GM21367 (cell line): Measurements from ENCODE around the gene LAMA4.
A peak's percentile ranks its signal among the peaks of the same experiment; 100 is the strongest.

Source experiments
- ATAC-seq: cut with Tn5 transposase; IDR thresholded peaks from one replicate; pipeline ENCODE4 v1.9.1; 2021; ENCODE audit not compliant: unreplicated experiment

Gene LAMA4

DNA sequence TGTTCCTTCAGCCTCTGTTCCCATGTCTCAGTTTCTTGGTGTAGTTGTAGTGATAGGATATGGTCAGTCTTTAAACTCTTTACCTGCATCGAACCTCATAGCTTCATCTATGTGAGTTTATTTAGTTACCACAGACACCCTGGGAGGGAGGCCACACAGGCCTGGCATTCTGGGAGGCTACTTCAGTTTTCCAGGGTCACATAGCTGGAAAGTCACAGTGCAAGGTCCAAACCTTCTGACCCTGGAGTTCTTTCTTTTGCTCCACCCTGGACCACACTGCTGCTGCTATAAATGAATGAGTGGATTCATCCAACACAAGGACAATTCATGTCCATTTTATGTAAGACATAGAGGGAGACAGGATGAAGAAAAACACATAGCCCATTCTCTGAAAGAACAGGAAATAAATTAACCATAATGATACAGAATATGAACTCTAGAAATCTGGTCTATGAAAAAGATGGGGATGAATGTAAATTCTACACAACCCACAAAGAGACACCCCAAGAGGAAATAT is 60.8 kb downstream of the LAMA4 start:
- ATAC-seq = no peak

DNA sequence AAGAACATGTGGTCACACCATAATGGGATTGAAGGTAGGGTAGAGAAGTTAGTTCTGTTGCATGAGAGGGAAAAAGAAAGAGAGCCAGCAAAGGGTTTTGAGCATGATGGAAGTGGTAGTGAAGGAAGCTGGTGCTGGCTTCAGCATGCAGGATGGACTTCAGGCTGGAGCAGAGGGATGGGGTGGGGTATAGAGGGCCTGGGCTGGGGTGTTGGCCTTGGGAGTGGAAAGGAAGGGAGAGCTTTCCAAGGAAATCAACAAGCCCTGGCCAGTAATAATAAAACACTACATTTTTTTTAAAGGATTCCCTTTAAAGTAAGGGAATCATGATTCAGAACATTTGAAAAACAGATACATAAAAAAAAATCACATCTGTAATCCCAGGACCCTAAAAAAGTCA is 61.2 kb downstream of the LAMA4 start:
- no peak for ATAC-seq

DNA sequence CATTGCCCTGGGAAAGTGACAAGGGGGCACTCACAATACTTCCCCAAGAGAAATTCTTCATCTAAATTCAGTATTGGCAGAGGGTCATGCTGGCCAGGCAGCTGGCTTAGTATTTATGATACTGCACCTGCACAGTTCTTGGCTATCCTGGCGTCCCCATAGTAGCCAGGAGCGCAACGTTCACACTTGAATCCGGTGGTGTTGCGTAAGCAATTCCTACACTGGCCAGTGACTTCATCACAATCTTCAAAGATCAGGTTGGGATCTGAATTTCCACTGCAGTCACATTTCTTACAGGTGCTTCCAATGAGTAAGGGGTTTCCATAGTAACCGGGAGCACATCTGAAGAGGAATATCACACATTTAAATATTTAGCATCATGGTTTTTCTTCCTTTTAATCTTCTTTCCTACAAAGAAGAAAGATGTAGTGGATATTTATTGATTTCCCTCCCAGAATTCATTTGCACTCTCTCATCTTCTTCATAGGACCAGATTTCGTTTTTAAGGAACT is 62.8 kb downstream of the LAMA4 start:
- ATAC-seq = no peak

DNA sequence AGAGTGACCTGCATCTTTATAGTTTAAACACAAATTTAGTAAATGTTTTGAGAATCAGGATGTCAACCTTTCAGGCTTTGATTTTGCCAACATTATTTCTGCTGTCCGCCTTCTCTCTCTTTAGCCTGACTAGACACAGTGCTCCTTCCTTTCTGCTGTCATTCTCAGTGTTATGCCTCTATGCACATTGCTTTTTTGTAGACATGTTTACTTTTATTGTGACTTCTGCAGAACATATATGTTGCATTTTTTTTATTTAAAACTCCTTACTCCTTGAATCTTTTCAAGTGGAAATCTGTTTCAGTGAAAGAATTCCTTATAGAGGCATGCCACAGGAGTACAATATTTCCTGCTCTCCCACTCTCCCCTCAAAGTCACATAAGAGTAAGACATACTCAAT is 64.2 kb downstream of the LAMA4 start:
- ATAC-seq = no peak

DNA sequence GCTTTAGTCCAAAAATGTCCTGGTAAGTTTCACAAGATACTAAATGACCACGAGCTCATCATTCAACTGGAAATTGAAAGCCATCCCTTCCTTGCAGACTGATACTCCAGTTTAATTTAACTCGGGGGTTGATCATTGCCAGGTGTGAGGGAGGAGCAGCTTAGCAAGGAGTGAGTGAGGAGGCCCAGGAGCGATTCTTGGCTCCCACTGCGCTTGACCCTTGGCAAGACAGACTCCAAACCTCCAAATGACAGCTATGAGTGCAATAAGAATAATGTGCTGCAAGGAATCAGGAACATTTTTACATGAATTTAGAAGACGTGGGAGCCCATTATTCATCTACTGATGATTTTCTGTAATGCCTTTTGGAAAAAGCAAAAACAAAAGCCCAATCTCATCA is 64.9 kb downstream of the LAMA4 start:
- no peak for ATAC-seq

DNA sequence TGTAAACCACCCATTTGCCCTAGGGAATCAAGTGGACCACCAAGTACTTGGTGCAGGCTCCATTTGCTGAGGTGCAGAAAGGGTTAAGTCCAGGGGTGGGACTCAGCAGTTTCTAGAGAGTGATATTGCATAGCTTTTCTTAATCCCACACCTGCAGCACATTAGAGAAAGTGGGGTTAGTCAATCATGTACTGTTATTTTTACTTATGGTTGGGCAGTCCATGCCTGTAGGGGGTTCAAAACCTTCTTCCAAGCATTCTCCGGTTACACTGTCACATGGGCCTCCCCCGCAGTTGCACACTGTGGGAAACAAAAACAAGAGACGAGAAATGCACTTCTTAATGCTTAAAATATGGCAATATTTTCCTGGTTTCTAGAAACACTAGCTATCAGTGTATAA is 65.5 kb downstream of the LAMA4 start:
- ATAC-seq = no peak

DNA sequence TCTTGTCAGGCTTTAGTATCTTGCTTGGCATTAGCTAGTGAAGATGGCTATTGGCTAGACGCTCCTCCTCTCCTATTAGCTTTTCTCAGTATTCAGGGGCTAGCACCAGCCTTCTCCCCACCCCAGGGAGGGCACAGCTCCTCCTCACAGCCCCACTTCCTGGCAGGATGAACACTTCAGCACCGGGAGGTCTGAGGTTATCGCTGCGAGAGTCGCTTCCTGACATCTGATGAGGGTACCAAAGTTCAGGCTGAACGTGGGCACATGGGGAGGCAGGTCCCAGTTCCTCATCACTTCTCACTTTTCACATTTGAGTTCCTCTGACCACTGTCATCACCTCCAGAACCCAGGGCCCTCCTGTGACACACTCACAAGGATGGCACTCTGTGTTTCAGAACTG is 66.6 kb downstream of the LAMA4 start:
- ATAC-seq = no peak

DNA sequence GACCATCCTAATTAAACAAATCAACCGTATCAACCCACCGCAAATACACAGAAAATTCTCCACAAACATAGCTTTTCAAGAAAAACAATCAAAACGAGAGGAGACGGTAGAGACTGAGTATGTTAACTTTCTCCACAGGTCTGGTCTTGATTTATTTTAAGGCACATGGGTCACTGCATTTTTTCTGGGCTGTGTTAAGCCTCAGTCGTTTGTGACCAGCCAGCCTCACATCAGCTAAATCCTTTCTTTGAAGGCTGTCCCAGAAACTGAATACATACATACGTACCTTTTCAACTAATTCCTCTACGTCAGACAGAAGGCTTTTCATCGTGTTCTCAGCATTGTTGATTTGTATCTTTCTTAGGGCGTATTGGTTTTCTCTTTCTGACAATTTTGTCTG is 69.4 kb downstream of the LAMA4 start:
- no peak for ATAC-seq

DNA sequence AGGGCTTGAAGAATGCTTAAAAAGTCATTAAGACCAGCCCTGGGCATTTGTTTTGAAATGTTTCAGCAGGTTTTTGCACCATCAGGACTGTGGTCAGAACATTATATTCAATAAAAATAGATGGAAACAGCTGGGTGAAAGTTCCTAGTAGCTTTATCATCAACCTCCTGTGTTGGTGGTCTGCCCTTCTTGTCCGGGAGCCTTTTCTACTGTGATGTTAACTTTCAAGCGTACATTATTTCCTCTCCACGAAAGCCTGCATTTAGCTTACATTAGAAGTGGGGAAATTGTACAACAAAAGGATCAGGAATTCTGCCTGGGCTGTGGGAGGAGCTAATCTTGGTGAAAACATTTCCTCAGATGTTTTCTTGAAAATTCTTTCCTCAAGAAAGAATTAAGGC is 71.1 kb downstream of the LAMA4 start:
- ATAC-seq = no peak

DNA sequence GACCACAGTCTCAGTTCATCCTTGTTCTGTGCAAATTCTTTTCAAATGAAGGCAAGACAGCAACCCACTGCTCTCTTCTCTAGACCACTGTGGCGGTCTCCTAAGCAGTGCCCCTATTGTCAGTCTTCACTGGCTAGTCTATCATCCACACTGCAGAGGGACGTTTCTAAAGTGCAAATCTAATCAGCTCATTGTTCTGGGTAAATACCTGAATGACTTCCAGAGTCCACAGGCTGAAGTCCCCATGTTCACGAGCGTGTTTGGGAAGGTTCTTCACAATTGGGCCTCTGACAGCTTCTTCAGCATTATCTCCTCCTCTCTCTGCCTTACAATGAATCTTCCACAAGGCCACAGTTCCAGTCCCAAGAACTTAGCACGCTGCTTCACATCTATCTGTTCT is 73.2 kb downstream of the LAMA4 start:
- no peak for ATAC-seq

DNA sequence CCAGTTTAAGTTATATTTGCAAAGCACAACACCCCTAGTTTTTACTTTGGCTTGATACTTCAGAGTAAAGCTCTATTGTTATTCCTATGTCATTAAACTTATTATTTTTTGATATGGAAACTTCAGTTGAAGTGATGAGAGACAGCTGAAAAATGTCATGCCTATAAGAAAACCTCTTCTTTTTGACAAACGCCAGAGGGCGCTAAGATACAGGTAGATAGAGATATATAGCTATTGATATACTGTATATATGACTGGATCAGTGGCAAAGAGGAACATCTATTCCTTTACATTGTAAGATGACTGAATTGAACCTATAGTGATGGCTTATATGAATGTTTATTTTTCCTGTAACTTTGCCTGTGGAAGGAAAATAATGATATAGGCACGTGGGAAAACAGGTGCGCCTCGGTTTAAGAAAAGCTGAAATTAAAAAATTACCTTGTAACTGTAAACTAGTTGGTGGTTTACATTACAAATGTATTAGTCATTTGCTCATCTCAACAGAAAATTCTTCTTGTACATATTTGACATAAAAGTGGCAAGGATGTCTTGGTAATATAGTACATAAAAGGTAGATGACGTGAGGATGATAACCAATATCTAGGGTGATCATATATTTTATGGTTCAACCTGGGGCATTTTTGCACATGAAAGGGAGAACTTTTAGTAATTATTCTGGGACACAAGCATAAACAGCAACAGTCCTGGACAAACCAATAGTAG is 74.1 kb downstream of the LAMA4 start:
- peak; percentile 80 for ATAC-seq

DNA sequence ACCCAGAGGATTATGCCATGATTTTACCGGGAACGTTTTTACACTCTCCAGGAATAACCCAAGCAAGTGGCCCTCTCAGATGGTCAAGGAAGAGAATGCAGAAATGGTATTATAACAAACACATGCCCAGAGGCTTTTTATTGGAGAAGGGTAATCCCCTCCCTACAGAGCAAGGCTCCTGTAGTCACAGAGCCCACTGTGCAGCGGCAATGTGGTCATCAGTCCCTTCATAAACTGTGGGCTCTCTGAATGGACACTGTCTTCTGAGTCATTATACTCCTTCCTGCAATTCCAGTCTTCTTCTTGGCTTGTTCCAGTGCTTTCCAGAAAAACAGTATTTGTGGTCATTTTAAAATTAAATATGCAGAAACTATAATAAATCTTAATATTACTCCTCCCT is 74.7 kb downstream of the LAMA4 start:
- no peak for ATAC-seq

DNA sequence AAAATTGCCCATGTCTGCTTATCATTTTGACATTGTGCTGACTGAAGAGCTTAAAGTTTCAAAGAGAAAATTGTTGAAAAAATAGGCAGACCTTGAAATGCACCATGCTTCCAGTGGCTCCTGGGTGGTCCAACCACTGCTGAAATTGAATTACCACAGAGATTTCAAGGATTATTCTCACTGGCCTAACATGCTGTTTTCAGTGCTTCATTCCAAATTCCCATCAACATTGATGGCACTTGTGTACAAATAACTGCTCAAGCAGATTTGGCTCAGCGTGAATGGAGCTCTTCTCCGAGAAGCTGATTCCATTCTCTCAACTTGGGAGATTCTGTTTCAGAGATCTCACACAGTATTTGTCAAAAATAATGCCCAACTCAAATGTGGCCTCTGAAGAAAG is 75.5 kb downstream of the LAMA4 start:
- ATAC-seq = no peak

DNA sequence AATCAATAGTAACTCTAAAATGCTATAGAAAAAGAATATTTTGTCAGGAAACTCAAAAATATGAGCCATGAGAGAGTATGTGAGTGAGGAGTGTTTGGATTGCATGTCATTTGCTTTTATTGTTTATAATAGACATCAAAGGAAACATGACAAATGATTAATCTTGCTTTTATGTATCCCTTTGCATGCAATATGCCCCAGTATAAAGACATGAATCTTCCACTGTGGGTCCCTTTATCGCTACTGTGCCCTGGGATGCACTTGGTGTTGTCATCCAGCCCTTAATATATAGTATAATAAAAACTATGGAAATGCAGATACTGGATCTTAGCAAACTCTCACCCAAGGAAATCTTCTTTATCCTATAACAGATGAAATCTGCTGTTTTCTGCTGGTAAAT is 77.3 kb downstream of the LAMA4 start:
- ATAC-seq = no peak

DNA sequence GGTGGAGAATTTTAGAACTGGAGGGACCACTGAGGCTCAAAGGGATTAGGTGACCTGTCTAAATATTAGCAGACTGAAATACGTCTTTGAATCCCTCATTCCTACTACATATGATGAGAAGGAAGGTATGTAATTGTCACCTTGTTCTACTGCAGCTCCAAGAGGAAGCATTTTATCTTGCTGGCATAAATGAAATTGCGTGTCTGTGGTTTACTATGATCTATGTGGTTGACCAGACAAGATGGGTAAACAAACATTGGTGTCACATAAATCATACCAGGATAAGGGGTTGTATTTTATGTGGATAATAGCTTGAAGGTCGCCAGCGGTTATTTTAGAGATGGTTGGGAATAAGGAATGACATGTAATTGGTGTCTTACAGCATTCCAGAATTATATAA is 78.2 kb downstream of the LAMA4 start:
- ATAC-seq = no peak

DNA sequence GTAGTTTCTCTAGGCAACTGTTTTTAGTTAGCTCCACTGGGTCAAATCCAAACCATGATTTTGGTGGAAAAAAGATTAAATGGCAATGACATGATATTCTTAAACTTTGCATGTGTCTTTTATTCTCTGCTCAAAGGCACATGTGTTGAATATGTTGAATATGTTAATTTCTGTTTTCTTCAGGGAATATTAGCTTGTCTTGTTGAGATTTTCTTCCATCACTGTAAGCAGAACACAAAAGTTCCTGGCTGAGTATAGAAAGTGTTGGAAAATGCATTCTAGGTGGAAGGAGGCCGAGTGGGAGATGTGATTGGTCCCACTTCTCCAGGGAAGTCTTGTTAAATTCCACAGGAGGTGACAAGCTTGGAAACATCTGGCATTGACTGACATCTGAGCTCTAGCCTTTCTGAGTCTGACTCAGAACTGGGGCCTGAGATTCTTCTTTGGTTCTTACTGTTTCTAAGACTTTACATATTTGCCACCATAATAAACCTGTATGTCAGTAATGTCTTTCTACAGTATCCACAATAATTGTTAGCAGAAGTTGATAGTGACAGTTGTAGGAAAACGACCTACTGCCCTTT is 81.1 kb downstream of the LAMA4 start:
- ATAC-seq = no peak

DNA sequence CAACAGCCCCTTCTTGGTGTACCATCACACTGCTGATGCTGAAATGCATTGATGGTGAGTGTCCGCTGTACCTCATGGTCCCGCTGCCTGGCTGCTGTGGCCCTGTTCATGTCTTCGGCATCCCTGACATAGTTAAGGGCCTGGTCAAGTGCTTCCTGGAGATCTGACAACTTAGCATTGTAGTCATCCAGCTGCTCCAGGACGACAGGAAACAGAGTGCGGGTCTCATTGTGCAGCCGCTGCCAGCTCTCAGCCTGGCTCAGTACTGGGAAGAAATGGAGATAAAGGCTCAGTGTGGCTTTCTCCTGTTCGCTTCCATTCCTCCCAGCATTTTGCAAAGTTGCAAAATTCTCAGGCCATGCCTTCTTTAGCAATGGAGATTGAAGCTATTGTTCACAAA is 81.8 kb downstream of the LAMA4 start:
- no peak for ATAC-seq

DNA sequence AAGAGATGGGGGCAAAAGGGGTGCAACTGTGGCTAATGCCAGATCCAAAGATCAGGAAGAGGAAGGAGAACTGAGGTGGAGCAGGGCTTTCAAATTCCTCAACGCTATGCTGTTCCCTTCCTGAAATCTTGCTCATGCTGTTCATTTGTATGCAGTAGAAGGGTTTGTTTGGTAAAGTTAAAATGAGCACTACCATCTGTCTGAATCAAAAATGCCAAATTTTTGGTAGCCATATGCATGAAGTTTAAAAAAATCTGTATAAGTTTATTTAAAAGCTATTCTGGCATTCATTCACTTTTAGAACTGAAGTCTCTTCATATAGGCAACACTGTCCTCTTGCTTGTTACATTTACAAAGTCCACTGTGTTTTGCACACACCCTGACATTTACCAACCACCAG is 84.8 kb downstream of the LAMA4 start:
- ATAC-seq = no peak

DNA sequence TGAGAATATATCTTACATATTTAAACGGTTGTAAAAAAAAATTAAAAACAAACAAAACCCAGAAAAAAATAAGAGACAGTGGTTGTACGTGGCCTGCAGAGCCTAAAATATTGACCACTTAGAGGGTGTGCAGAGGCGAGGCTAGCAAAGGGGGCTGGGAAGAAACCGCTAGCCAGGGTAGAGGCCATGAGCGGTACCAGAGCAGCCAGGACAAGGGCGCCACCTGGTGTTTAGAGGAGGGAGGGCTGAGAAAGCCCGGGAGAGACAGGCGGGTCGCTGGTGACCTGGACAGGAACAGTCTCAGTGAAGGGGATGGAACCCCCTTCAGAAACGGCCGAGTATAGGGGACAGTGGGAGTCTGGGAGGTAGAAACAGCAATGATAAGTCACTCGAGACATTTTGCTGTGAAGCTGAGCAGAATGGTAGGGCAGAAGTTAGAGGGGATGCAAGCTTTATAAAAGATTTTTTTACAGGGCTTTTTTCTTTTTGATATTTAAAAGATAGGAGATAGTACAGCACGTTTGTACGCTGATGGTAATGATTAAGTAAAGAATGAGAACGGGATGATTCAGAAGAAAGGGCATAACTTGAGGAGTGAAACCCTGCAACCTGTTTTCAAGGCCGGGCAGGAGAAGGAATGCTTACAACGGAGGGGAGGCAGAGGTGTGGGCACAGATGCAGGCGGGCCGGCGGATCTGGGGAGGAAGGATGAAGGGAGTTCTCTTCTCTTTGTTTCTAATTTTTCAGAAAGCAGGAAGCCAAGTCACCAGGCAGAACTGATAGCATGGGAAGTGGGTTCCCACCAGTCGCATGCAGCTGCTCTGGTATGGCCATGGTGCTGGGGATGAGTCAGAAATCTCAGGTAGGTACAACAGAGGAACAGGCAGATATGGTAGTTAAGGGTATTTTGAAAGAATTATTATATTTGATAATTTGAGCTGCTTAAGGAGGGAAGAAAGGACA is 90.8 kb downstream of the LAMA4 start:
- ATAC-seq = peak; percentile 99

DNA sequence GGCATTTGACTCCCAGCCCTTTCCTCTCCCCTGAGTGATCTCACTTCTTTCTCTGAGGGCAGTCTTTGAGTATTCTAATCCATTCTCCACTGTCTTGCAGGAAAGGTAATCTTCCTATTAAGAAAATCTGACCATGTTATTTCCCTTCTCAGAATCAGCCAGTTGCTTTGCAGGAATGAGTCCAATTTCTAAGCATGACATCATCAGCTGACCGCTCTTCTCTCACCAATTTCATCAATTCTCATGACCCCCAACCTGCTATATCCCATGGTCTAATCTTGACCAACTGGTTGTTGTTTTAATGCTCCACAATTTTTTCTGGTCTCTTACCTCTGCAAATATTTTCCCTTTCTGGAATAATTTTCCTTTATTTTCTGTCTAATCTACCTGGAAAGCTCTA is 93.6 kb downstream of the LAMA4 start:
- ATAC-seq = no peak

DNA sequence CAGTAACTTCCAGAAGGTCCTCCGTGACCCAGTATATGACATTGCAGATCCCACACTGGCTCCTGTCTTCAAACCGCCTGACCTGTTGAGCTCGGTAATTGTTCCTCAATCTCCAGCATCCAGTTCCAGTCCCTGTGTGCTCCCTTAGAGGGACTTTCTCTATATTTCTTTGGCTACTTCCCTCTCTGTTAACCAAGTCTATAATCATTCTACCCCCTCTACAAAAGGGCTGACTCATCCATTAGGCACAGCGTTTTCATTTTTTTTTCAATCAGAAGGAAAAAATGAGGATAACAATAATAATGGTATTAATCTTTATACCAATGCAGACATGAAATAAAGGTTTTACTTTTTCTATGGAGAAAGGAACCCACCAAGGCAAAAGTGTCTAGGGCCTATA is 97.7 kb downstream of the LAMA4 start:
- no peak for ATAC-seq

DNA sequence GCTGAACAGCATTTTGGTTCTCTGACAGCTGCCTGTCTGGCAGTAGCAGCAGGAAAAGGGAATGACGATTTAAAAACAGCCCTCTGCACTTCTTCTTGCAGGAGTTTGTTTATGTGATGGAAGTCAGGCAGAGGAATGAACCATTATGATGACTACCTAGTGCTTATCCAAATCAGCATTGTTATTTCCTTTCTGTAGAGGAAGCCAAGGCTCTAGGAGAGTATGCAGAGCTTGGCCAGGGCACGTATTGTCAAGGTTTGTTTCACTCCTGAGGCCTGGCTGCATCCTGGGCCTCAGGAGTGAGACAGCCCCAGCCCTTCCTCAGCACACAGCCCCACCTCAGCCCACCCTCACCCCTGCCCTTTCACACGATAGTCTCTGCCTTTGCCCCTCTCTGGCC is 98.5 kb downstream of the LAMA4 start:
- ATAC-seq = no peak
